GM18867 (cell line): ENCODE data around the gene KLLN.
"Not testable (repeated sequence)": the region's sequence is repeated elsewhere in the genome, so short reads cannot be mapped to it uniquely, and the experiment has no call there.

Source experiments
- ATAC-seq: cut with Tn5 transposase; IDR thresholded peaks from one replicate; pipeline ENCODE4 v1.9.1; 2021; ENCODE audit warnings: mild to moderate bottlenecking, moderate library complexity; ENCODE audit not compliant: unreplicated experiment

The KLLN gene

GRCh38 chr10:87843714-87844113 lies 19.6 kb downstream of the KLLN start:
- no peak for ATAC-seq

GRCh38 chr10:87842776-87843497 lies 20.4 kb downstream of the KLLN start:
- ATAC-seq: no peak

GRCh38 chr10:87842220-87842641 lies 21.1 kb downstream of the KLLN start:
- no peak for ATAC-seq

- no peak for ATAC-seq
These were observed 22.1 kb downstream of the KLLN start for GRCh38 chr10:87841186-87841585.

DNA sequence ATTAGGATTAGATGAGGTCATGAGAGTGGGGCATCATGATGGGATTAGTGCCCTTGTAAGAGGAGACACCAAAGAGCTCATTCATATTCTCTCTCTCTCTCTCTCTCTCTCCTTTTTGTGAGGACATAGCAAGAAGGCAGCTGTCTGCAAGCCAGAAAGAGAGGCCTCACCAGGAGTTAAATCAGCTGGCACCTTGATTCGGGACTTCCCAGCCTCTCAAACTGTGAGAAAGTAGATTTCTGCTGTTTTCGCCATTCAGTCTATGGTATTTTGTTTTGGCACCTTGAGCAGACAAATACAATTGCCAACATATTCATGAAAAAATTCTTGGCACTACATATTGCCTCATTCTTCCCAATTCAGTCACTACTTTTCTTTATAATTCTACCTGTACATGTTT lies 24.7 kb downstream of the KLLN start:
- no peak for ATAC-seq

- no peak for ATAC-seq
These were observed 25.9 kb downstream of the KLLN start for GRCh38 chr10:87837445-87837844.

DNA sequence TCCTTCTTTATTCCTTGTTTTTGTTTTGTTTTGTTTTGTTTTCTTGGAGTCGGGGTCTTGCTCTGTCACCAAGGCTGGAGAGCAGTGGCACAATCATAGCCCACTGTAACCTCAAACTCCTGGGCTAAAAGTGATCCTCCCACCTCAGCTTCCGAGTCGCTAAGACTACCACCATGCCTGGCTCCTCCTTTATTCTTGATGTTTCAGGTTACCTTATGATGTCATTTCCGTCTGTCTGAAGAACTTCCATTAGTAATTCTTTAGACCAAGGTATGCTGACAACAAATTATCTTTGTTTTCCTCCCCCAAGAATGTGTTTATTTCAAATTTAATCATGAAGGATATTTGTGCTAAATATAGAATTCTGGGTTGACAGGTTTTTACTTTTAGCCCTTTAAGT lies 27.2 kb downstream of the KLLN start:
- no peak for ATAC-seq

- no peak for ATAC-seq
These were observed 33.2 kb downstream of the KLLN start for GRCh38 chr10:87829986-87830729.

DNA sequence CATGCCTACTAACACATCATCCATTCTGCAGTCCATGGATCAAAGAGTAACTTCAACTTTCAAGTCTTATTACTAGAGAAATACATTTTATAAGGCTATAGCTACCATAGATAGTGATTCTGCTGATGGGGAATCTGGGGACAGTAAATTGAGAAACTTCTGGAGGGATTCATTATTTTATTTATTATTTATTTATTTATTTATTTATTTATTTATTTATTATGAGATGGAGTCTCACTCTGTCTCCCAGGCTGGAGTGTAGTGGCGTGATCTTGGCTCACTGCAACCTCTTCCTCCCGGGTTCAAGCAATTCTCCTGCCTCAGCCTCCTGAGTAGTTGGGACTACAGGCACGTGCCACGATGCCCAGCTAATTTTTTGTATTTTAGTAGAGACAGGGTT lies 34.3 kb downstream of the KLLN start:
- ATAC-seq: not testable (repeated sequence)

- ATAC-seq: no peak
These were observed 35.7 kb downstream of the KLLN start for GRCh38 chr10:87827681-87828080.

GRCh38 chr10:87826653-87827052 lies 36.7 kb downstream of the KLLN start:
- no peak for ATAC-seq

- no peak for ATAC-seq
These were observed 44.1 kb downstream of the KLLN start for GRCh38 chr10:87819289-87819585.

- peak; percentile 53 for ATAC-seq
These were observed 44.6 kb downstream of the KLLN start for GRCh38 chr10:87818505-87819288.

DNA sequence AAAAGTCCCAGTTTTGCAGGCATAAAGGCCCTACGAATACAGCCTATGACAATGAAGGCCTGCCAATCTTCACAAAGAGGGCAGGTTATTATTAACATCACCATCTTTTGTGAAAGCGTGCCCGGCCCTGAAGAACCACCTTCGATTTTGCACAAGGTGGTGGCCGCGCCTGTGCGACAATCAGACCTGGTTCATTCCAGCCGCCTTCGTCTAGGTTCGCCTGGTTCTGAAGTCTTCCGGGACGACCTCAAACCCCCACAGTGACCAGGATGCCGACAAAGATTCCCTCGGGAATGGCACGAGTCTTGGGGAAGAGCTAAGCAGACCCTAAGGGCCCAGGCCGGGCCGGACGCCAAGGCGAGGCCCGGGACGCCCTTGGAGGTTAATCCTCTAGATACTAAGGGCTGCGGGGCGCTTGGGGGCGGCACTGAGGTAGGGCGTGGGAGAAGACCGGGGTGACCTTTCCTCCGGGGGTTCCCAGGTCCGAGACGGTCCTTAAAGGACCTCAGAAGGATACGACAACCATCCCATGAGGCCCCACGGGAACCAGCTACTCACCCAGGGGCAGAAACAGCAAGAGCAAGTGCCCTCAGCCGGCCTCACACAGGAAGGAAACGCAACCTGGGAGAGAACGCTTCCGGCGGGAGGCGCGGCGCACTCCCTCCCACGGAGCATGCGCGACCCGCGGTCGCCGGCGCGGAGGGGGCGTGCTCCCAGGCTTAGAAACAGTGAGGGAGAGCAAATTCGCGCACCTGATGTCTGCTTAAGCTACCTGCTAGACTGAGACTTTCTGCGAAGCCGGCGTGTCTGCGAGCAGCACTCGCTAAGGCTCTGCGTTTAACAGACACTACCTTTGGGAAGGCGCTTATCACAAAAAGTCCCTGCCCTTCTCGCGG lies 45.5 kb downstream of the KLLN start, which contains the start of gene ATAD1:
ATAD1 (minus strand) TSS at position 618 of the 896 bp plus-strand sequence. CDS start 3,627 bp downstream, outside the sequence.
- peak; percentile 73 for ATAC-seq

- no peak for ATAC-seq
These were observed 46.3 kb downstream of the KLLN start for GRCh38 chr10:87816898-87817608.

- no peak for ATAC-seq
These were observed 47.0 kb downstream of the KLLN start for GRCh38 chr10:87816163-87816897.
